GM12878 (cell line): ENCODE results near the gene TTLL3. TPM values are rescaled to one million over a fixed set of nuclear protein-coding genes. Genes with fewer than 3 reads are reported as not detected.

ENCODE experiments used
- ATAC-seq: fragments of 200-7000 bp; cut with Tn5 transposase; 3 replicates; pipeline ENCODE4 v1.9.1; 2020; ENCODE audit warnings: mild to moderate bottlenecking, moderate library complexity
- BruUV-seq: library from RNA; stranded (reverse); fragments of 400-500 nt; replicated peaks from 2 replicates; lab custom pipeline; 2021; lab: Mats Ljungman, UMichigan
- CTCF ChIA-PET: fragments of 300-600 bp; sonication (Branson Sonifier 250); formaldehyde crosslinking; extraction: SDS; loops from one replicate; lab custom pipeline; 2021; ENCODE audit warnings: inconsistent platforms; lab: Yijun Ruan, JAX
- POLR2A ChIA-PET: fragments of 350-600 bp; formaldehyde crosslinking; extraction: SDS; loops from one replicate; lab custom pipeline; 2021; ENCODE audit warnings: inconsistent platforms; lab: Charles Lee
- RAD21 ChIA-PET: fragments of 300-600 bp; sonication (Branson Sonifier 250); formaldehyde crosslinking; loops from one replicate; lab custom pipeline; 2023; ENCODE audit warnings: antibody characterized with exemption; ENCODE audit not compliant: unreplicated experiment; lab: Charles Lee
- SMC1A ChIA-PET: fragments of 300-600 bp; sonication (Branson Sonifier 250); formaldehyde crosslinking; loops from one replicate; lab custom pipeline; 2023; ENCODE audit not compliant: unreplicated experiment, uncharacterized antibody; lab: Charles Lee
- DNase-seq: peaks from one replicate; pipeline ENCODE4 v3.0.0-alpha.2; 2011; ENCODE audit warnings: low read depth, low spot score
- FAIRE-seq: peaks from 3 replicates; lab custom pipeline; 2011; peaks lifted over from hg19 to GRCh38; lab: Jason Lieb, UNC
- H2AFZ ChIP-seq: 2 replicates; pipeline ENCODE4 v1.6.0; 2011; ENCODE audit warnings: low read depth, low read length, control low read depth; ENCODE audit not compliant: control insufficient read depth
- H3K27ac ChIP-seq: 2 replicates; pipeline ENCODE4 v1.5.1; 2011; ENCODE audit warnings: control low read depth; ENCODE audit not compliant: control insufficient read depth, insufficient read depth
- H3K27me3 ChIP-seq, 2 experiments: replicated peaks in 1 of 2; 2 replicates each; pipeline versions ENCODE4 v1.6.0 to v1.6.1; 2011; ENCODE audit warnings: low read length in 1 of 2; ENCODE audit not compliant: control insufficient read depth in 2 of 2, insufficient read depth in 2 of 2
- H3K36me3 ChIP-seq, 2 experiments: 2 replicates each; pipeline ENCODE4 v1.5.1; 2011; ENCODE audit warnings: low read length in 1 of 2; ENCODE audit not compliant: control insufficient read depth in 2 of 2, insufficient read depth in 2 of 2
- H3K4me1 ChIP-seq: 2 replicates; pipeline ENCODE4 v1.6.1; 2011; ENCODE audit warnings: mild to moderate bottlenecking, low read length, moderate library complexity, mixed read lengths; ENCODE audit not compliant: control insufficient read depth, insufficient read depth
- H3K4me2 ChIP-seq: 2 replicates; pipeline ENCODE4 v1.6.0; 2011; ENCODE audit warnings: control low read depth; ENCODE audit not compliant: control insufficient read depth, insufficient read depth
- H3K4me3 ChIP-seq: fragments of 200-600 bp; sonication (generic); 2 replicates; pipeline ENCODE4 v1.5.1; 2016
- H3K79me2 ChIP-seq: 2 replicates; pipeline ENCODE4 v1.6.0; 2011; ENCODE audit warnings: low read length; ENCODE audit not compliant: control insufficient read depth, insufficient read depth
- H3K9ac ChIP-seq: 2 replicates; pipeline ENCODE4 v1.8.0; 2011; ENCODE audit warnings: low read length, control low read depth, mixed read lengths; ENCODE audit not compliant: control insufficient read depth, insufficient read depth
- H3K9me3 ChIP-seq: replicated peaks from 3 replicates; pipeline ENCODE4 v1.5.1; 2011; ENCODE audit warnings: mild to moderate bottlenecking, low read length; ENCODE audit not compliant: control insufficient read depth, insufficient read depth
- H4K20me1 ChIP-seq: 2 replicates; pipeline ENCODE4 v1.6.0; 2011; ENCODE audit not compliant: control insufficient read depth, insufficient read depth
- CHD1 ChIP-seq: IDR thresholded peaks from 2 replicates; pipeline ENCODE4 v1.6.1; 2012; ENCODE audit warnings: low read depth, low read length, improper control_type of control experiment
- CTCF ChIP-seq, 3 experiments: IDR thresholded peaks in 2 of 3; conservative IDR thresholded peaks in 1 of 3; 2 replicates each; pipeline ENCODE4 v1.5.1; 2011; ENCODE audit warnings: low read depth in 3 of 3, low read length in 3 of 3, mild to moderate bottlenecking in 3 of 3, control low read depth in 2 of 3, moderate library complexity in 2 of 3, inconsistent platforms in 1 of 3, mixed read lengths in 1 of 3; ENCODE audit not compliant: control insufficient read depth in 2 of 3, insufficient read depth in 1 of 3; ENCODE audit errors: extremely low read depth in 1 of 3
- NFIC ChIP-seq: IDR thresholded peaks from 2 replicates; pipeline ENCODE4 v1.6.1; 2012; ENCODE audit warnings: low read depth, mild to moderate bottlenecking, inconsistent platforms, low read length, moderate library complexity
- PAX5 ChIP-seq: IDR thresholded peaks from 2 replicates; pipeline ENCODE4 v1.6.1; 2011; ENCODE audit warnings: low read depth, low read length, borderline replicate concordance
- TARDBP ChIP-seq: IDR thresholded peaks from 2 replicates; pipeline ENCODE4 v1.6.1; 2016; ENCODE audit warnings: borderline replicate concordance
- WGBS: methylation state at CpG from one replicate; pipeline ENCODE4 v1.1.6; 2016; ENCODE audit warnings: low lambda C conversion rate; ENCODE audit not compliant: insufficient replicate concordance, insufficient coverage; ENCODE audit errors: missing lambda C conversion rate; 5-methylcytosine and 5-hydroxymethylcytosine counted together
- in situ Hi-C: fragments of 300-500 bp; cut with MboI; formaldehyde crosslinking; loops from 9 replicates; pipeline ENCODE4 v1.14.3; 2018; ENCODE audit warnings: mixed read lengths
- intact Hi-C: fragments of 100-400 bp; cut with micrococcal nuclease; formaldehyde crosslinking; loops from one replicate; pipeline ENCODE4 v1.14.2; 2022; ENCODE audit not compliant: unreplicated experiment
- polyA plus RNA-seq, 11 experiments: library from polyadenylated mRNA; depleted of rRNA in 4 of 11; unstranded in 6 of 11; stranded (reverse) in 5 of 11; fragments of >200 nt; fragmentation: Nextera tagmentation in 4 of 11; fragmentation: Illumina TruSeq in 1 of 11; extraction: Ambion mirVana in 4 of 11; extraction: Trizol in 1 of 11; gene quantifications; 1 replicate in 1 of 11; 2 replicates in 10 of 11; pipeline versions ENCODE4 v1.2.1 to v1.2.3, GENCODE V29; 2011 to 2016; ENCODE audit warnings: inconsistent platforms in 2 of 11, missing spikeins in 2 of 11, low read depth in 1 of 11
- total RNA-seq, 4 experiments: library from RNA; depleted of rRNA in 3 of 4; stranded (reverse); fragments of >200 nt in 3 of 4; fragmentation: Illumina TruSeq in 1 of 4; extraction: Trizol in 1 of 4; gene quantifications; 2 replicates each; pipeline versions ENCODE4 v1.2.1 to v1.2.3, GENCODE V29; 2013 to 2021
- TF ChIP-seq, protein P1 (sequence below): fragments of 450-650 bp; IDR thresholded peaks from 2 replicates; pipeline ENCODE4 v1.6.1; 2017; ENCODE audit warnings: mild to moderate bottlenecking

Gene TTLL3
- total and polyA plus RNA-seq, 10 of the 15 experiments (the other 5 are each of a cell fraction or from before 2014, with no cell fraction given): 4.2 to 51.3 (median 18.9) TPM

DNA sequence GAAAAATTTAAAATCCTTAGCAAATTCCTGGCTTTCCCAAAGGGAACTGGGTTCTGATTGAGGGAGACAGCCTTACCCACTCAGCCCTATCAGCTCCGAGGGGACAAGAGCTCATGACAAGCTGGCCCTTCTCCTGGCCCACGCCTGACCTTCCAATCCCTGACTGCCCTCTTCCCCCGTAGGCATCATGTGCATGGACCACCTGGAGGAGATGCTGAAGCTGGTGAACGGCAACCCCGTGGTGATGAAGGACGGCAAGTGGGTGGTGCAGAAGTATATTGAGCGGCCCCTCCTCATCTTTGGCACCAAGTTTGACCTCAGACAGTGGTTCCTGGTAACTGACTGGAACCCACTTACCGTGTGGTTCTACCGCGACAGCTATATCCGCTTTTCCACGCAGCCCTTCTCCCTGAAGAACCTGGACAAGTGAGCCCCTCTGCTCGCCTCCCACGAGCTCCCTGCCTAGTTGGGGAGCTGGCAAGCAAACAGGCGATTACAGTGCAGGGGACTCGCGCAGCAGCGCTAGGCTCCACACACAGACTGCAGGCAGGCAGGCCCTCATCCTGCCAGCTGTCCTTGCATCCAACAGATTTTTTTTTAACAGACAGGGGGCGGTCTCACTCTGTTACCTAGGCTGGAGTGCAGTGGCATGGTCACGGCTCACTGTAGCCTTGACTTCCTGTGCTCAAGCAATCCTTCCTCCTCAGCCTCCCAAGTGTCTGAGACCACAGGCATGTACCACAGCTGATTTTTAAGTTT lies 16.9 kb downstream of the TTLL3 start:
- POLR2A ChIA-PET: no interaction called here
- DNase-seq (no peak), ATAC-seq (peak; percentile 78), FAIRE-seq (no peak)
- TF ChIP-seq CTCF (IDR thresholded peaks at IDR 0.05 in 2 of 3, conservative IDR thresholded peaks at IDR 0.05 in 1 of 3; ENCODE audit: control insufficient read depth in 2 of 3, extremely low read depth in 1 of 3, insufficient read depth in 1 of 3, low read depth in 3 of 3, low read length in 3 of 3): peak in 2 of 3 experiments; percentile 8 to 23; a peak in 1 of 6 replicates
- no peak for TF ChIP-seq NFIC
- TF ChIP-seq, protein P1, sequence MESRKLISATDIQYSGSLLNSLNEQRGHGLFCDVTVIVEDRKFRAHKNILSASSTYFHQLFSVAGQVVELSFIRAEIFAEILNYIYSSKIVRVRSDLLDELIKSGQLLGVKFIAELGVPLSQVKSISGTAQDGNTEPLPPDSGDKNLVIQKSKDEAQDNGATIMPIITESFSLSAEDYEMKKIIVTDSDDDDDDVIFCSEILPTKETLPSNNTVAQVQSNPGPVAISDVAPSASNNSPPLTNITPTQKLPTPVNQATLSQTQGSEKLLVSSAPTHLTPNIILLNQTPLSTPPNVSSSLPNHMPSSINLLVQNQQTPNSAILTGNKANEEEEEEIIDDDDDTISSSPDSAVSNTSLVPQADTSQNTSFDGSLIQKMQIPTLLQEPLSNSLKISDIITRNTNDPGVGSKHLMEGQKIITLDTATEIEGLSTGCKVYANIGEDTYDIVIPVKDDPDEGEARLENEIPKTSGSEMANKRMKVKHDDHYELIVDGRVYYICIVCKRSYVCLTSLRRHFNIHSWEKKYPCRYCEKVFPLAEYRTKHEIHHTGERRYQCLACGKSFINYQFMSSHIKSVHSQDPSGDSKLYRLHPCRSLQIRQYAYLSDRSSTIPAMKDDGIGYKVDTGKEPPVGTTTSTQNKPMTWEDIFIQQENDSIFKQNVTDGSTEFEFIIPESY: peak; percentile 68; the same call in 1 of the 2 replicates
- TF ChIP-seq TARDBP: no peak
- no peak for TF ChIP-seq CHD1
- no peak for TF ChIP-seq PAX5
- intact Hi-C loops (no loop called here), in situ Hi-C loops (no loop called here)
- WGBS: 88% methylated on average over 20 of the region's 20 CpGs
- SMC1A ChIA-PET: no interaction called here
- H3K4me3 ChIP-seq: no peak overlapping the region
- H3K79me2 ChIP-seq: no peaks in the 10 kb centered on the region
- H3K9me3 ChIP-seq: no peaks in the 10 kb centered on the region
- peaks cover 0 to 3% of the 10 kb centered on the region in 2 experiments; a peak in 2 of 4 replicates for H3K36me3 ChIP-seq
- H4K20me1 ChIP-seq: no peaks in the 10 kb centered on the region
- RAD21 ChIA-PET: interaction anchor here (0.9 to 1.1 kb wide), 2 partner anchors 104 to 106 kb away, joined by 5 read pairs; no protein-coding TSS in a partner anchor
- H3K27ac ChIP-seq: no peak overlapping the region
- BruUV-seq: no TSS peak
- CTCF ChIA-PET: interaction anchor here (0.6 to 0.9 kb wide), 2 partner anchors 40 to 212 kb away, joined by 3 read pairs; no protein-coding TSS in a partner anchor
- no peaks in the 10 kb centered on the region for H3K4me1 ChIP-seq
- H2AFZ ChIP-seq: no peak overlapping the region
- no peak overlapping the region for H3K4me2 ChIP-seq
- H3K9ac ChIP-seq: no peak overlapping the region
- no peaks in the 10 kb centered on the region for H3K27me3 ChIP-seq
